Natural killer cell (primary cell): Measurements from ENCODE around the gene MTFR2. TPM values are rescaled to one million over a fixed set of nuclear protein-coding genes. Genes with fewer than 3 reads are reported as not detected.
A peak's percentile ranks its signal among the peaks of the same experiment; 100 is the strongest.

Experiments used
- ATAC-seq, 3 donors: fragments of 150-1000 bp in 2 of 3; fragments of 200-7000 bp in 1 of 3; cut with Tn5 transposase; 1 replicate in 1 of 3; 2 replicates in 2 of 3; pipeline ENCODE4 v1.10.0; 2021; ENCODE audit warnings: mild to moderate bottlenecking in 2 of 3, moderate library complexity in 2 of 3
- DNase-seq, 2 donors: peaks; one replicate each; pipeline versions ENCODE4 v3.0.0 to v3.0.0-alpha.2; 2013 to 2021; ENCODE audit warnings: mixed read lengths in 1 of 2
- H3K27ac ChIP-seq: one replicate; pipeline ENCODE4 v1.5.1; 2013; ENCODE audit warnings: mild to moderate bottlenecking, low read length
- H3K27me3 ChIP-seq: one replicate; pipeline ENCODE4 v1.6.1; 2013; ENCODE audit warnings: low read length; ENCODE audit not compliant: control insufficient read depth, insufficient read depth
- H3K36me3 ChIP-seq: one replicate; pipeline ENCODE4 v1.6.1; 2013; ENCODE audit warnings: low read length; ENCODE audit not compliant: control insufficient read depth, insufficient read depth
- H3K4me1 ChIP-seq: one replicate; pipeline ENCODE4 v1.6.1; 2013; ENCODE audit warnings: low read length; ENCODE audit not compliant: control insufficient read depth, insufficient read depth
- H3K4me3 ChIP-seq: one replicate; pipeline ENCODE4 v1.5.1; 2013; ENCODE audit warnings: low read length
- H3K9me3 ChIP-seq: one replicate; pipeline ENCODE4 v1.6.1; 2013; ENCODE audit warnings: low read length; ENCODE audit not compliant: control insufficient read depth, insufficient read depth
- H3K27ac Mint-ChIP-seq, 2 donors: one replicate each; pipeline ENCODE4 v1.8.0; 2022; ENCODE audit warnings: mild to moderate bottlenecking in 2 of 2, mixed read lengths in 2 of 2, moderate library complexity in 1 of 2
- H3K27me3 Mint-ChIP-seq, 2 donors: one replicate each; pipeline ENCODE4 v1.8.0; 2022; ENCODE audit warnings: low read depth in 2 of 2, mixed read lengths in 2 of 2
- H3K36me3 Mint-ChIP-seq: one replicate; pipeline ENCODE4 v1.8.0; 2022; ENCODE audit warnings: mixed read lengths
- H3K4me1 Mint-ChIP-seq, 2 donors: one replicate each; pipeline ENCODE4 v1.8.0; 2022; ENCODE audit warnings: mixed read lengths in 2 of 2
- H3K4me3 Mint-ChIP-seq: one replicate; pipeline ENCODE4 v1.8.0; 2022; ENCODE audit warnings: mild to moderate bottlenecking, moderate library complexity, mixed read lengths
- H3K9me3 Mint-ChIP-seq, 2 donors: one replicate each; pipeline ENCODE4 v1.8.0; 2022; ENCODE audit warnings: mixed read lengths in 2 of 2
- WGBS: methylation state at CpG from one replicate; pipeline ENCODE4 v1.1.7; 2013; ENCODE audit warnings: missing lambda C conversion rate; ENCODE audit not compliant: insufficient coverage; 5-methylcytosine and 5-hydroxymethylcytosine counted together
- intact Hi-C: fragments of 100-400 bp; cut with micrococcal nuclease; formaldehyde crosslinking; loops from one replicate; pipeline ENCODE4 v1.14.2; 2022
- total RNA-seq, 4 donors: library from RNA; stranded (reverse); fragments of 120-200 nt in 1 of 4; gene quantifications; one replicate each; pipeline versions ENCODE4 v1.2.3 to v1.2.4, GENCODE V29; 2013 to 2022
- TF ChIP-seq, protein P1 (sequence below): fragments of 200-600 bp; IDR thresholded peaks from one replicate; pipeline ENCODE4 v1.8.0; 2022; ENCODE audit warnings: antibody characterized with exemption

MTFR2 gene
- total RNA-seq, 3 donors from 2014 or later (not counting 1 experiment from before 2014, with no cell fraction given), result 1.7 to 2.1 (median 2.0) TPM

DNA sequence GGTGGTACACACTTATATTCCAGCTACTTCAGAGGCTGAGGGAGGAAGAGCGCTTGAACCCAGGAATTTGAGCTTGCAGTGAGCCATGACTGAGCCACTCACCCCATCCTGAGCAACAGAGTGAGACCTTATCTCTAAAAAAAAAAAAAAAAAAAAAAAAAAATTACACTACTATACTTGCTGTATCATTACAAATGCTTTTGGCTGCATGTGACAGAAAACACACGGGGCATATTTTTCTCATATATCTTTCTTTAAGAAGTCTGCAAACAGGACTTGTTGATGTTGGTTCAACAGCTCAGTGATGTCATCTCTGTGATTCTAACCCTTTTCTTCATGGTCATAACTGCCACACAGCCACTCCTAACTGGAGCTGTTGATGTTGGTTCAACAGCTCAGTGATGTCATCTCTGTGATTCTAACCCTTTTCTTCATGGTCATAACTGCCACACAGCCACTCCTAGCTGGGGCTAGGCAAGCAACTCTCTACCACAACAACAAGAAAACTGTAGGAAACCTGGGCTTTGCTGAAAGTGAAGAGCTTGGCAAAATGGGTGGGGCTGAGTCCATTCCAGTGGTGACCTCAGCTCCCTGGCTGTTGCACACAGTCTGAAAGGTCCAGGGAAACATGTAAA is 19.8 kb downstream of the MTFR2 start:
- H3K27ac Mint-ChIP-seq, result no peak overlapping the region

DNA sequence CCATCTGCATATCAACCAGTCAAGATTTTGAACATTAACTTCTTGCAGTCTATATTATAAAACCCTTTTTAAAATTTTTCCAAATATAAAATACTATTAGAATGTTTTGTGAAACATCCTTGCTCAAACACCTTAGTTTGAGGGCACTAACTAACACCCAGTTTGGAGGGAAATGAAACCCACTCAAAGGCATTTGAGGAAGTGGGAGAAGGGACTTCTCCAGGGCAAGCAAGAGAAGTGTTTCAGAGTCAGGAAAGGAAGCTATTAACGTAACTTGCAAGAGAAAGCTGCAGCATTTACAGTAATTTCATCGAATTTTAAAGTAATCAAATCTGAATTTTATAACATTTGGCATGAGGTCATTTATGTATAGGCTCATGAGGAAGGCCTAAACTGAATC is 21.3 kb downstream of the MTFR2 start:
- Histone ChIP-seq H3K4me3 (no peak overlapping the region), H3K36me3 (no peaks in the 10 kb centered on the region), H3K9me3 (no peaks in the 10 kb centered on the region), H3K27me3 (no peaks in the 10 kb centered on the region), H3K4me1 (peaks cover 4% of the 10 kb centered on the region), H3K27ac (no peak overlapping the region)
- H3K4me3 Mint-ChIP-seq, result no peak overlapping the region
- WGBS, result 56% methylated on average over 1 of the region's 2 CpGs
- H3K27me3 Mint-ChIP-seq, result no peaks in the 10 kb centered on the region
- no peaks in the 10 kb centered on the region for H3K9me3 Mint-ChIP-seq
- no peak overlapping the region for H3K27ac Mint-ChIP-seq
- no peak for DNase-seq
- H3K36me3 Mint-ChIP-seq, result no peaks in the 10 kb centered on the region
- peaks cover 10 to 11% of the 10 kb centered on the region in 2 donors for H3K4me1 Mint-ChIP-seq
- TF ChIP-seq, protein P1, sequence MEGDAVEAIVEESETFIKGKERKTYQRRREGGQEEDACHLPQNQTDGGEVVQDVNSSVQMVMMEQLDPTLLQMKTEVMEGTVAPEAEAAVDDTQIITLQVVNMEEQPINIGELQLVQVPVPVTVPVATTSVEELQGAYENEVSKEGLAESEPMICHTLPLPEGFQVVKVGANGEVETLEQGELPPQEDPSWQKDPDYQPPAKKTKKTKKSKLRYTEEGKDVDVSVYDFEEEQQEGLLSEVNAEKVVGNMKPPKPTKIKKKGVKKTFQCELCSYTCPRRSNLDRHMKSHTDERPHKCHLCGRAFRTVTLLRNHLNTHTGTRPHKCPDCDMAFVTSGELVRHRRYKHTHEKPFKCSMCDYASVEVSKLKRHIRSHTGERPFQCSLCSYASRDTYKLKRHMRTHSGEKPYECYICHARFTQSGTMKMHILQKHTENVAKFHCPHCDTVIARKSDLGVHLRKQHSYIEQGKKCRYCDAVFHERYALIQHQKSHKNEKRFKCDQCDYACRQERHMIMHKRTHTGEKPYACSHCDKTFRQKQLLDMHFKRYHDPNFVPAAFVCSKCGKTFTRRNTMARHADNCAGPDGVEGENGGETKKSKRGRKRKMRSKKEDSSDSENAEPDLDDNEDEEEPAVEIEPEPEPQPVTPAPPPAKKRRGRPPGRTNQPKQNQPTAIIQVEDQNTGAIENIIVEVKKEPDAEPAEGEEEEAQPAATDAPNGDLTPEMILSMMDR, result no peak
- intact Hi-C loops, result loop anchor here (10.0 kb wide), 1 partner anchor 324 kb away; no protein-coding TSS in a partner anchor
- ATAC-seq, result no peak

More for the DNA sequence above, 19.8 kb downstream of the MTFR2 start:
- TF ChIP-seq, protein P1, result no peak
- Histone ChIP-seq H3K4me1 (peaks cover 4% of the 10 kb centered on the region), H3K27me3 (no peaks in the 10 kb centered on the region), H3K9me3 (no peaks in the 10 kb centered on the region), H3K4me3 (no peak overlapping the region), H3K27ac (no peak overlapping the region), H3K36me3 (no peaks in the 10 kb centered on the region)
- H3K4me3 Mint-ChIP-seq, result no peak overlapping the region
- no peaks in the 10 kb centered on the region for H3K36me3 Mint-ChIP-seq
- peaks cover 10 to 11% of the 10 kb centered on the region in 2 donors for H3K4me1 Mint-ChIP-seq
- ATAC-seq, result no peak
- 95% methylated on average over 2 of the region's 2 CpGs for WGBS
- no peak for DNase-seq
- no peaks in the 10 kb centered on the region for H3K9me3 Mint-ChIP-seq
- H3K27me3 Mint-ChIP-seq, result no peaks in the 10 kb centered on the region
- intact Hi-C loops, result no loop called here

DNA sequence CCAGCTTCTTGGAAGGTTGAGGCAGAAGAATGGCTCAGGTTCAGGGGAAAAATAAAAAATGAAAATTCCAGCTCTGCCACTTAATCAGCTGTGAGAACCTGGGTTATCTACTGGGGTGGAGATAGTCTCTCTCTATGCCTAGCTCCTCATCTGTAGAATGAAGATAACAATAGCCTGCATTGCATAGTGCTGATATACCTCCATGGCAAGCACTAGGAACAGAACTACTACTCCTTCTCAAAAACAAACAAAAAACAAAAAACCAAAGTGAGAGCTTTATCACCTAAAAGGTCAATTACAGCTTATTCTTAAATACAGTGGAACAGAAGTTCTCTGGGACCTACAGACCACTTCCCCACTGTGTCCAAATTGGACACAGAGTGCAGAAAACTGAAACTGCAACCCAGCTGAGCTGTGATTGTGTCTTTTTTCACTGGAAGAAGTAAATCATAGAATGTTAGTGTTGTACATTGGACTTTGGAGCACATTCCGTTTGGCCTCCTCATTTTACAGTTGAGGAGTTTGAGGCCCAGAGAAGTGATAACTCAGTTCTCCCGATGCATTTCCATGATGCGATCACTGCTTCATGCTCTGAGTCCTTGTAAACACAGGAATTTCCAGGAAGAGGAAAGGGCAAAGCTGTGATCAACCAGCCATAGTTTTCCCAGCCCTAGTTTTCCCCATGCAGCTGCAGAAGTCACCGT is 23.3 kb downstream of the MTFR2 start:
- DNase-seq (no peak), ATAC-seq (peak in 2 of 3 donors; percentile 30 to 35)
- Mint-ChIP-seq H3K4me3 (peak overlapping the region; percentile 79), H3K27me3 (peaks cover 0 to 5% of the 10 kb centered on the region in 2 donors), H3K4me1 (peaks cover 10 to 11% of the 10 kb centered on the region in 2 donors), H3K27ac (peak overlapping the region in 1 of 2 donors; percentile 71), H3K36me3 (no peaks in the 10 kb centered on the region), H3K9me3 (no peaks in the 10 kb centered on the region)
- Histone ChIP-seq H3K4me1 (peaks cover 4% of the 10 kb centered on the region), H3K9me3 (no peaks in the 10 kb centered on the region), H3K27ac (no peak overlapping the region), H3K4me3 (peak overlapping the region; percentile 2), H3K36me3 (no peaks in the 10 kb centered on the region), H3K27me3 (no peaks in the 10 kb centered on the region)
- 96% methylated on average over 4 of the region's 4 CpGs for WGBS
- TF ChIP-seq, protein P1, result no peak
- intact Hi-C loops, result loop anchor here (1.0 to 10.0 kb wide), 4 partner anchors 322 to 776 kb away; no protein-coding TSS in a partner anchor
